Type B pancreatic cell (in vitro differentiated cells): ENCODE measurements around the gene CD4. TPM values are rescaled to one million over a fixed set of nuclear protein-coding genes. Genes with fewer than 3 reads are reported as not detected.

Experiments
- DNase-seq: peaks from one replicate; pipeline ENCODE4 v3.0.0; 2021; ENCODE audit warnings: mixed read lengths; ENCODE audit not compliant: unreplicated experiment; ENCODE audit errors: extremely low spot score
- H3K27ac Mint-ChIP-seq: 2 replicates; pipeline ENCODE4 v1.8.0; 2021; ENCODE audit warnings: mild to moderate bottlenecking, mixed read lengths
- H3K27me3 Mint-ChIP-seq: 2 replicates; pipeline ENCODE4 v1.8.0; 2021; ENCODE audit warnings: mixed read lengths
- H3K36me3 Mint-ChIP-seq: 2 replicates; pipeline ENCODE4 v1.8.0; 2021; ENCODE audit warnings: mixed read lengths
- H3K4me1 Mint-ChIP-seq: one replicate; pipeline ENCODE4 v1.8.0; 2021; ENCODE audit warnings: mixed read lengths; ENCODE audit not compliant: unreplicated experiment
- H3K4me3 Mint-ChIP-seq: 2 replicates; pipeline ENCODE4 v1.8.0; 2021; ENCODE audit warnings: mild to moderate bottlenecking, mixed read lengths
- H3K9me3 Mint-ChIP-seq: 2 replicates; pipeline ENCODE4 v1.8.0; 2021; ENCODE audit warnings: mixed read lengths
- total RNA-seq: library from RNA; stranded (reverse); gene quantifications from 2 replicates; pipeline ENCODE4 v1.2.1, GENCODE V29; 2021; ENCODE audit warnings: low replicate concordance
- TF ChIP-seq, protein P1 (sequence below): fragments of 200-600 bp; sonication (generic); conservative IDR thresholded peaks from 2 replicates; pipeline ENCODE4 v1.5.0; 2021; ENCODE audit warnings: antibody characterized with exemption, mild to moderate bottlenecking

The CD4 gene
- total RNA-seq, 1 donor from 2014 or later = 0.65 TPM

DNA sequence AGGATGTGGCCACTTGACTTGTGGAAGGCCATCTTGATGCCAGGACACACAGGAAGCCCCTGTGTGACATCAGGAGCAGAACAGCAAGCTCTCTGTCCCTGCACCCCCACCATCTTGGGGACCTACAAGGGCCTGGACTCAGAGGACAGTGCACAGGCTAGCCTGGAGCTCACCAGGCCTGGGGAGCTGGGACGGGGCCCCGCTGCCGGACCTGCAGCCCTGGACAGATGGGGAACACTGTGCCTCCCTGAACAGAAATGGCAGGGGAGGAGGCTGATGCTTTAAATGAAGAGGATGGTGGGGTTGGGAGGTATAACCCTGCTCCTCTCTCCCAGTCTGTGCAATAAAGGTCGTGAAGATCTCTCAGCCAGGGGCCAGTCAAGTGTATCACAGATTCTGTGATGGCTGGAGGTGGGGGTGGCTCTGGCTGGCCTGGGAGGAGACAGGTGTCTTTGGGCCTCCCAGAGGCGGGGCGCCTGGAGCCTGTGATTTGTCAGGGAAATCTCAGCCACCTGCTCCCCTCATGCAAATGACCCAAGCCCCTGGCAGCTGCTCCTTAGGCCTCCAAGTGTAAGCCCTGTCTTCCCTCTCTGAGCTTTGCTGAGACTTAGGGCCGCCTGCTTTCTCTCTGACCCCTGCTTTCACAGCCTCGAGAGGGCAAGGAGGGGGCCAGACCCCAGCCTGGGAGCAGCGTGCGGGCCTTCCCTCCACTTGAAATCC, 50.3 kb downstream of the CD4 start:
- H3K4me3 Mint-ChIP-seq = no peak overlapping the region
- TF ChIP-seq, protein P1, sequence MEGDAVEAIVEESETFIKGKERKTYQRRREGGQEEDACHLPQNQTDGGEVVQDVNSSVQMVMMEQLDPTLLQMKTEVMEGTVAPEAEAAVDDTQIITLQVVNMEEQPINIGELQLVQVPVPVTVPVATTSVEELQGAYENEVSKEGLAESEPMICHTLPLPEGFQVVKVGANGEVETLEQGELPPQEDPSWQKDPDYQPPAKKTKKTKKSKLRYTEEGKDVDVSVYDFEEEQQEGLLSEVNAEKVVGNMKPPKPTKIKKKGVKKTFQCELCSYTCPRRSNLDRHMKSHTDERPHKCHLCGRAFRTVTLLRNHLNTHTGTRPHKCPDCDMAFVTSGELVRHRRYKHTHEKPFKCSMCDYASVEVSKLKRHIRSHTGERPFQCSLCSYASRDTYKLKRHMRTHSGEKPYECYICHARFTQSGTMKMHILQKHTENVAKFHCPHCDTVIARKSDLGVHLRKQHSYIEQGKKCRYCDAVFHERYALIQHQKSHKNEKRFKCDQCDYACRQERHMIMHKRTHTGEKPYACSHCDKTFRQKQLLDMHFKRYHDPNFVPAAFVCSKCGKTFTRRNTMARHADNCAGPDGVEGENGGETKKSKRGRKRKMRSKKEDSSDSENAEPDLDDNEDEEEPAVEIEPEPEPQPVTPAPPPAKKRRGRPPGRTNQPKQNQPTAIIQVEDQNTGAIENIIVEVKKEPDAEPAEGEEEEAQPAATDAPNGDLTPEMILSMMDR = no peak
- no peaks in the 10 kb centered on the region for H3K9me3 Mint-ChIP-seq
- H3K4me1 Mint-ChIP-seq = no peaks in the 10 kb centered on the region
- no peaks in the 10 kb centered on the region for H3K27me3 Mint-ChIP-seq
- H3K27ac Mint-ChIP-seq = no peak overlapping the region
- peaks cover 28% of the 10 kb centered on the region for H3K36me3 Mint-ChIP-seq
- DNase-seq = no peak

- DNase-seq = no peak
- Mint-ChIP-seq H3K27ac (no peak overlapping the region), H3K36me3 (peaks cover 28% of the 10 kb centered on the region), H3K4me3 (no peak overlapping the region), H3K27me3 (no peaks in the 10 kb centered on the region), H3K9me3 (no peaks in the 10 kb centered on the region), H3K4me1 (no peaks in the 10 kb centered on the region)
- TF ChIP-seq, protein P1 = no peak
Observed at GRCh38 chr12:6840330-6840729, 51.0 kb downstream of the CD4 start.

GRCh38 chr12:6840761-6841515, 51.6 kb downstream of the CD4 start, which contains the start of gene GNB3:
TSS of gene GNB3 (plus strand) at chr12:6840925. CDS start at chr12:6841288, 363 bp downstream.
- peaks cover 26% of the 10 kb centered on the region for H3K36me3 Mint-ChIP-seq
- TF ChIP-seq, protein P1 = no peak
- no peak for DNase-seq
- no peaks in the 10 kb centered on the region for H3K4me1 Mint-ChIP-seq
- H3K27ac Mint-ChIP-seq = no peak within 1 kb of the TSS
- H3K9me3 Mint-ChIP-seq = no peaks in the 10 kb centered on the region
- H3K27me3 Mint-ChIP-seq = no peaks in the 10 kb centered on the region
- H3K4me3 Mint-ChIP-seq = no peak within 1 kb of the TSS

- Mint-ChIP-seq H3K27me3 (no peaks in the 10 kb centered on the region), H3K4me3 (no peak overlapping the region), H3K27ac (no peak overlapping the region), H3K36me3 (peaks cover 27% of the 10 kb centered on the region), H3K4me1 (no peaks in the 10 kb centered on the region), H3K9me3 (no peaks in the 10 kb centered on the region)
- TF ChIP-seq, protein P1 = no peak
- no peak for DNase-seq
Observed at GRCh38 chr12:6842075-6842474, 52.7 kb downstream of the CD4 start.

DNA sequence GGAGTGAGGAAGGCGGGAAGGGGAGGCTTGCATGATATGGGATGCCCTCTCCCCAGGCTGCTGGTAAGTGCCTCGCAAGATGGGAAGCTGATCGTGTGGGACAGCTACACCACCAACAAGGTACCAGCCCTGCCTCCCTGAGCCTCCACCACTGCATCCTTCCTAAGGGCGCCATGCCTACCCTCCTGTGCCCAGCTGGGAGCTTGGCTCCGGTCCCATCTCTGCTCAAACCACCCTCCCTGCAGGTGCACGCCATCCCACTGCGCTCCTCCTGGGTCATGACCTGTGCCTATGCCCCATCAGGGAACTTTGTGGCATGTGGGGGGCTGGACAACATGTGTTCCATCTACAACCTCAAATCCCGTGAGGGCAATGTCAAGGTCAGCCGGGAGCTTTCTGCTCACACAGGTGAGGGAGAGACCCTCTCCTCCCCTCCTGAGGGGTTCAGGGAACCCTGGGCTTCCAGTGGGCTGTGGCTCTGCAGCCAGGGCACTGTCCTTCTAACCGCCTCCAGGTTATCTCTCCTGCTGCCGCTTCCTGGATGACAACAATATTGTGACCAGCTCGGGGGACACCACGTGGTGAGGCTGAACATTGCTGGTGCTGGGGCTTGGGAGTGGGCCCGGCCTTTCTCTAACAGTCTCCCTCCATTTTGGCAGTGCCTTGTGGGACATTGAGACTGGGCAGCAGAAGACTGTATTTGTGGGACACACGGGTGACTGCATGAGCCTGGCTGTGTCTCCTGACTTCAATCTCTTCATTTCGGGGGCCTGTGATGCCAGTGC, 54.0 kb downstream of the CD4 start:
- TF ChIP-seq, protein P1 = no peak
- Mint-ChIP-seq H3K4me3 (no peak overlapping the region), H3K27me3 (no peaks in the 10 kb centered on the region), H3K9me3 (no peaks in the 10 kb centered on the region), H3K36me3 (peaks cover 30% of the 10 kb centered on the region), H3K27ac (no peak overlapping the region), H3K4me1 (no peaks in the 10 kb centered on the region)
- DNase-seq = no peak
